ENCODE data around the gene TRAF5. TPM values are rescaled to one million over a fixed set of nuclear protein-coding genes. Genes with fewer than 3 reads are reported as not detected.

TRAF5 gene
- total and polyA plus RNA-seq, 11 donors = 1.3 to 8.8 (median 2.1) TPM

DNA sequence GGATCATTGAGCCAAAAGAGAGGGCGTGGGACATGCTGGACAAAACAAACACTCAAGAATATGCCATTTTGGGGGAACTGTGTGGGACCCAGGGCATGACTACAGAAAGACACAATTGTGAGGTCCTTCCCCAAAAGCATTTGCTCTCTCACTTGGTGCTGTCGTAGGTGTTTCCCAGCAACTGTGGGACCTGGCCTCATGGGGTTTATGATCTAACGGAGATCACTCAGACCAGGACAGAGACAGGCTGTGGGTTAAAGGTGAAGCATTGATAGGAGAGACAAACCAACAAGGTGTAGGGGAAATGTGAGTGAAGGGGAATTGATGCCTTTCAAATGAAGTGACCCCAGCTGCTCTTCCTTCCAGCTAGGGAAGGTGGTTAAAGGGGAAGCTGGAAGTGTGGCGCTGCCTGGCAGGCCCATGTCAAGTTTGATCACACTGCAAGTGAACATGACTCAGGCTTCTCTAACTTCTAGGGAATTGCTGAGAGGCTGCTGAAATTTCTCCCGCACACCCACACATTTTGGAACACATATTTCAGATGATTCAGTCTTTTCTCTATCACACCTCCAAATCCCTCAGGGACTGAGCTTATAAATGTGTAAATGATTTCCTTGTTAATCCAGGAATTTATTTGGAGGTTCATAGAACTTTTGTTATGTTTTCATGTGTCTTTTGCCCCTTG is 30.2 kb downstream of the TRAF5 start:
- H3K36me3 ChIP-seq = peaks cover 0 to 57% (median 37%) of the 10 kb centered on the region in 9 donors
- DNase-seq (no peak), ATAC-seq (peak in 1 of 4 donors; percentile 51)
- no peak overlapping the region for H3K4me3 ChIP-seq
- H3K4me1 ChIP-seq = peaks cover 0 to 20% (median 0%) of the 10 kb centered on the region in 12 donors
- peaks cover 0 to 10% (median 0%) of the 10 kb centered on the region in 12 donors for H3K9me3 ChIP-seq
- H3K27me3 ChIP-seq = no peaks in the 10 kb centered on the region
- intact Hi-C loops (cut with DNase I) = no loop called here
- TF ChIP-seq, protein P1, sequence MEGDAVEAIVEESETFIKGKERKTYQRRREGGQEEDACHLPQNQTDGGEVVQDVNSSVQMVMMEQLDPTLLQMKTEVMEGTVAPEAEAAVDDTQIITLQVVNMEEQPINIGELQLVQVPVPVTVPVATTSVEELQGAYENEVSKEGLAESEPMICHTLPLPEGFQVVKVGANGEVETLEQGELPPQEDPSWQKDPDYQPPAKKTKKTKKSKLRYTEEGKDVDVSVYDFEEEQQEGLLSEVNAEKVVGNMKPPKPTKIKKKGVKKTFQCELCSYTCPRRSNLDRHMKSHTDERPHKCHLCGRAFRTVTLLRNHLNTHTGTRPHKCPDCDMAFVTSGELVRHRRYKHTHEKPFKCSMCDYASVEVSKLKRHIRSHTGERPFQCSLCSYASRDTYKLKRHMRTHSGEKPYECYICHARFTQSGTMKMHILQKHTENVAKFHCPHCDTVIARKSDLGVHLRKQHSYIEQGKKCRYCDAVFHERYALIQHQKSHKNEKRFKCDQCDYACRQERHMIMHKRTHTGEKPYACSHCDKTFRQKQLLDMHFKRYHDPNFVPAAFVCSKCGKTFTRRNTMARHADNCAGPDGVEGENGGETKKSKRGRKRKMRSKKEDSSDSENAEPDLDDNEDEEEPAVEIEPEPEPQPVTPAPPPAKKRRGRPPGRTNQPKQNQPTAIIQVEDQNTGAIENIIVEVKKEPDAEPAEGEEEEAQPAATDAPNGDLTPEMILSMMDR (IDR thresholded peaks at IDR 0.05) = no peak
- TF ChIP-seq POLR2A (IDR thresholded peaks at IDR 0.05) = no peak
- 69 to 83% (median 72%) methylated on average over 5 of the region's 5 CpGs for WGBS, 4 donors
- no peak overlapping the region for H3K27ac ChIP-seq

DNA sequence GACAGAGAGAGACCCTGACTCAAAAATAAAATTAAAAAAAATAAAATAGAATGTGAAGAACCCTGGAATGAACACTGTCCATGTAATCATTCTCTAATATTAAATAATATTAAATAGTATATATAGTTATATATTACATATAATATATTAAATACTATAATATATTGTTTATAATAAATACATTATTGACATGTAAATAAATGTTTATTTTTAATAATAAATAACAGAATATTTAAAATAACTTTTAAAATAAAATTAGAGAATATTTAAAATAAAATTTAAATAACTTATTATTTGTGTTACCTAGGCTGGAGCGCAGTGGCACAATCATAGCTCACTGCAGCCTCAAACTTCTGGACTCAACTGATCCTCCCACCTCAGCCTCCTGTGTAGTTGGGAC is 32.1 kb downstream of the TRAF5 start:
- peaks cover 0 to 58% (median 35%) of the 10 kb centered on the region in 9 donors for H3K36me3 ChIP-seq
- no peak overlapping the region for H3K4me3 ChIP-seq
- no peak overlapping the region for H3K27ac ChIP-seq
- H3K9me3 ChIP-seq = no peaks in the 10 kb centered on the region
- WGBS, 4 donors = 96 to 98% (median 97%) methylated on average over 1 of the region's 1 CpG
- intact Hi-C loops (cut with DNase I) = no loop called here
- peaks cover 0 to 10% (median 0%) of the 10 kb centered on the region in 12 donors for H3K4me1 ChIP-seq
- DNase-seq (no peak), ATAC-seq (no peak)
- no peak for TF ChIP-seq POLR2A (IDR thresholded peaks at IDR 0.05)
- H3K27me3 ChIP-seq = no peaks in the 10 kb centered on the region

GRCh38 chr1:211359876-211360275 is 33.2 kb downstream of the TRAF5 start:
- H3K27ac ChIP-seq = no peak overlapping the region
- no peak for DNase-seq
- H3K27me3 ChIP-seq = no peaks in the 10 kb centered on the region
- 77 to 86% (median 86%) methylated on average over 3 of the region's 3 CpGs for WGBS, 4 donors
- peaks cover 0 to 52% (median 34%) of the 10 kb centered on the region in 9 donors for H3K36me3 ChIP-seq
- no peak for ATAC-seq
- no peak overlapping the region for H3K4me3 ChIP-seq
- H3K4me1 ChIP-seq = peaks cover 0 to 7% (median 0%) of the 10 kb centered on the region in 12 donors
- TF ChIP-seq, protein P1 (IDR thresholded peaks at IDR 0.05) = no peak
- no peaks in the 10 kb centered on the region for H3K9me3 ChIP-seq
- intact Hi-C loops (cut with DNase I) = no loop called here

GRCh38 chr1:211361202-211361601 is 34.6 kb downstream of the TRAF5 start:
- WGBS, 4 donors = 89 to 100% (median 95%) methylated on average over 1 of the region's 1 CpG
- Histone ChIP-seq H3K27me3 (no peaks in the 10 kb centered on the region), H3K9me3 (no peaks in the 10 kb centered on the region), H3K4me3 (no peak overlapping the region), H3K27ac (no peak overlapping the region), H3K4me1 (peaks cover 0 to 7% (median 0%) of the 10 kb centered on the region in 12 donors), H3K36me3 (peaks cover 0 to 60% (median 36%) of the 10 kb centered on the region in 9 donors)
- ATAC-seq = no peak
- no peak for DNase-seq
- TF ChIP-seq, protein P1 (IDR thresholded peaks at IDR 0.05) = no peak
- no peak for TF ChIP-seq POLR2A (IDR thresholded peaks at IDR 0.05)
- intact Hi-C loops (cut with DNase I) = no loop called here
